Measurements from ENCODE around the gene MX2.
A peak's percentile ranks its signal among the peaks of the same experiment; 100 is the strongest.

MX2 gene

DNA sequence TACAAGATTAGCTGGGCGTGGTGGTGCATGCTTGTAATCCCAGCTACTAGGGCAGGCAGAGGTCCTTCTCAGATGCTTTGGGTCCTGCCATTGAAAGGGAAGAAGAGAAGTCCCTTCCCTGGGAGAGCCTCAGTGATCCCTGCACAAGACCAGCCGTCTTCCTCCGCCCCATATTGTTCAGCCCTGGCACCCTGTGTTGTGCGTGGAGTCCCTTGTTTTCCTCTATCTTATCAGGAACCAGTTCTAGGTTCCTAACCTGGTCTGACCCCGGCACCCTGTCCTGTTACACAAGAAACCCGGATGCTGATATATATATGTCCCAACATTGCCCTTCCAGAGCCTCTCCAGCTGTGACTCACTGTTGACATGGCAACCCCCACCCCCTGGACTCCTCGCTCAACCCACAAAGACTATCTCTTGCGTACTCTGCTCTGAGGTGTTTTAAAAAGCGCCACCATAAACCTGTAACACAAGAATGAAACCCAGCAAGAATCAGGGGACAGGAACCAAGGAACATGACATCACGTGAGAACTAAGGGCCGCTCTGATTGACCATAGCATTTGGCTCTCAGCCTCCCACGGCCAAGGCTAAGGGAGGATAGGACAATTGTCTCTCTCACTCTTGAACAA is 4.8 kb downstream of the MX2 start:
- DNase-seq, result no peak

DNA sequence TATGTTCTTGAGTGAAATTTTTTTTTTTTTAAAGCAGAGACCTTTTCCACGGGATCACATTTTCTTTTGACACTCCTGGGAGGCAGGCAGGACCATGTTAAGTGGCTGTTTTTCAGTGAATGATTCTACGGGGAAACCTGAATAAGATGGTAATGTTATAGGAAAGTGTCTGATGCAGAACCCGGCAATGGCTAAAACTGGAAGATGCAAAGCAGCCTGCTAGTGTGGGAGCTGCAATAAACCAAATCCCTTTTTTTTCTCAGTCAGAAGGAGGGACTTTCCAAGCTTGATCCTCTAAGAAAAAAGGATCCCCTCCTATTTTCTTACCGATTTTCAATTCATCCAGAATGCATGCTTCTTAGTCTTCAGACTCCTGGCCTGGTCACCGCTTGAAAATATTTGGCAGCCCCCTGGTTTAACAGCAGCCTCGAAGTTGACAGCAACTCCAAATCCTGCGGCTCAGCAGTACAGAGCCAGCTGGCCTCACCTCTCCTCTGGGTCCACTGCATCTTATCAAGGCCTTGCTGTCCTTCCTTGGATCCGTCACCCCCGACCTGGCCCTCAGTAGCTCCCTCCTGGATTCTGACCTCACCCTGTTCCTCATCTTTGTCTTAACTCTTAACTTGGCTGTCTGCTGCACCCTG is 5.6 kb downstream of the MX2 start:
- DNase-seq, result no peak

DNA sequence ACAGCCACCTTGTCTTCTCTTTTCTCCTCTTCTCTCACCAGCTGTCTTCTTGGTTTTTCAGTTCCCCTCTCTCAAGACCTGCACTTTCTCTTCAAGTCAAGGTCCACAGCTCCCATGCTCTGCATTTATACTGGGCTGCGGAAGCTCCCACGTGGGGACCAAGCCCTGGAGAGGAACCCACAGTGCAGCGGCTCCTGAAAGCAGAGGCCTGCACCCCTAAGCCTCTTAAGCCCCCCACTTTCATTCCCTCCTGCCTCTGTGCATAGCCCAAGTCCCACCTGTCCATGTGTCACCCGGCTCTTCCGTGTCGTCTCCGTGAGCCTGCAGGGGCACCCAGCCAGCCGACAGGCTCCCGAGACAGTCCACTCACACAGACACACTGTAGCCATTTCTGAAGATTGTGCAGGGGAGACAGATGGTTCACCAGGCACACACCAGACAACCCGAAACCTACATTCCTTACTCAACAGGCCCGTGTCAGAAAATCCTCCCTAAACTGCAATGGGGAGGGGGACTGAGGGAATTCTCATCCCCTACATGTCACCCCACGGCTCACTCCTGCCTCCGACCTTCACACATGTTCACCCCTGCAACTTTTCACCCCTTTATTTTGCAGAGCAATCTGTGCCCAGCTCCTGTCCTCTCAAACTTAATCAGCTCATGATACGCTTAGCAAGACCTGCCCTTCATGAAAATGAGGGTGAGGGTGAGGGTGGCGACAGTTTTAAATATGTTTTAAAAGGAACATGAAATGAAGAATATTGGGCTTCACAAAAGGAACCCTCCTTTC is 6.3 kb downstream of the MX2 start:
- no peak for DNase-seq

DNA sequence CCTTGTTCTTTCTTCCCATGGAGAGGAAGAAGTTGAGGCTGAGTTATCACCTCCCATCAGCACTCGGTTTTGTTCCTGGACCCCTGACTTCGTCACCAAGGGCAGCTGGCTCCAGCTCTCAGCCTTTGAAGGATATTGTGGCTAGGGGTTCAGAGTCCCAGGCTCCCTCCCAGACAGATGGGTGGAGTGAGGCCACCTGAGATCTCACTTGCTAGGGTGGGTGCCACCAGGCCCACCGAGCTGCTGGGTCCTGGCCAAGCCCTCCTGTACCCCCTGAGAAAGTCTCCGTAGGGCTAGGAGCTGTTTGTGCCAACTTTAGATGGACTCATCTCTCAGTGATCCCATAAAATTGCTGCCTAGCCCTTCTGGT is 6.9 kb downstream of the MX2 start:
- no peak for DNase-seq

DNA sequence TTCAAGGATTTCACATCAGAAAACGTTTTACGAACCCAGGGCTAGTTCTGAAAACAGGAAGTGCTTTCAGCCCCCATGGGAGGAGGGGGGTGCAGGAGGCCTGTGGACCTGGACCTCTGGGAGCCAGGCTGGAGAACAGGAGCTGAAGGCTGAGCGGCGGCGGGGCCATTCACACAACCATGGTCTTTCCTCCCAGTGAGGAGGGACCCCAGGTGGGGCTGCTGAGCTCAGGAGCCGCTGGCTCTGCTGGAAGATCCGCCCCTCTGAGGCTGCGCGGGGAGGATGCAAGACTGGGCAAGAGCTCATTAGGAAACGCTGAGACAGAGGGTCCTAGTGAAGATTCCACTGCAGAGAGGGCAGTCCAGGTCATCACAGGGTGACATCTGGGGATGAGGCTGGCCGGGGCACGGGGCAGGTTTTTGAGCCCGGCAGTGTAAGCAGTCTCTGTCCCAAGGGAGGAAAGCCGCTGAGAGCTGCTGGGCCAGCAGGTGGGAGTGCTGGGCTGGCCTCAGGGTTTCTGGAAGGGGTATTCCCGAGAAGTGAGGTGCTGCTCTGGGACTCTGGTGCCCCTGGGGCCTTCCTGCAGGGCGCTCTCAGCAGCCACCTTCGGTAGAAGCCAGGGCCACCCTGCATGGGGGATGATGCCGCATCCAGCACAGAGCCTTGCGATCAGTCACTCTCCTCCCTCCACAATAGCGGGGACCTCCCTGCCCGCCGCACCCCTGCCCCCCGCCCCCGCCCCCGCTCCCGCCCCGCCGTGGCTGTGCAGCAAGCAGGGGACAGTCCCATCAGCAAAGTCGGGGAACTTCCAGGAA is 7.5 kb downstream of the MX2 start:
- DNase-seq, result peak; percentile 27

DNA sequence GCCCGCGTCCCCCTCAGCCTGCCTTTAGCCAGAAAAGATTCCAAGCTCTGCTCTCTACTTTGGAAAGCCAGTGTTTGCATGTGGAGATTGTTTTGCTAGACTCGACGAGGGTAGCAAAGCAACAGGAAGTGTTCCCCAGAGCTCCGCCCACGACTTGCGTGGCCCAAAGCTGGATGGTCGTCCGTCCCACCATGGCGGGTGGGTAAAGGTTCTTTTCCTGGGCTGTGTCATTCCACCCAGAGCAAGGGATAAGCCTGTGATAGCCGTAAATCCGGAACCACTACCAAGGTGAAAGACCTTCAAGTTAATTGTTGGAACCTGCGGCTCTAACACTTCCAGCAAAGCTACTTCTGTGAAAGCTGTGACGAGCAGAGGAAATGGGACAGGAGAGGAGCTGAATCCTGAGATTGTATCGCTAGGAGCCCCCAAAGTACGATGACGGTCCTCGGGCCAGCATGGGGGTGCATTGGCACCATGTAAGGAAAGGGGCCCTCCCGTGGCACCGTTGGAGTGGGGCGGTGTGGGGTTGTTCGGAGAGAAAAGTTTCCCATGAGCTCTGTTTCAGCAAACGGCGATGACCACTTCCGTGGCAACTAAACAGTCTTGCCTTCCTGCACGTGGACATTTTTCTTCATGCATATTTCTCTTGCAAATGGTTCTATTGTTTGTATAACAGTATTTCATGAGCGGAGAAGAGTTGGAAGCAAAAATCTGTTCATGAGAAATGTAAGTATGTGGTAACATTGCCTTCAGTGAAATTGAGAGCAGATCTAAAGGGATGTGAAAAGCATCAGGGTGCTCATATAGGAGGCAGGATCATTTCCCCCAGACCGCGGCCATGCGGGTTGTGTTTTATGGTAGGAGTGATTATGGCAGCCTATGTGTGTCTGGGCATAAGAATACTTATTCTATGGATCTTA is 8.4 kb downstream of the MX2 start:
- DNase-seq, result peak; percentile 24

DNA sequence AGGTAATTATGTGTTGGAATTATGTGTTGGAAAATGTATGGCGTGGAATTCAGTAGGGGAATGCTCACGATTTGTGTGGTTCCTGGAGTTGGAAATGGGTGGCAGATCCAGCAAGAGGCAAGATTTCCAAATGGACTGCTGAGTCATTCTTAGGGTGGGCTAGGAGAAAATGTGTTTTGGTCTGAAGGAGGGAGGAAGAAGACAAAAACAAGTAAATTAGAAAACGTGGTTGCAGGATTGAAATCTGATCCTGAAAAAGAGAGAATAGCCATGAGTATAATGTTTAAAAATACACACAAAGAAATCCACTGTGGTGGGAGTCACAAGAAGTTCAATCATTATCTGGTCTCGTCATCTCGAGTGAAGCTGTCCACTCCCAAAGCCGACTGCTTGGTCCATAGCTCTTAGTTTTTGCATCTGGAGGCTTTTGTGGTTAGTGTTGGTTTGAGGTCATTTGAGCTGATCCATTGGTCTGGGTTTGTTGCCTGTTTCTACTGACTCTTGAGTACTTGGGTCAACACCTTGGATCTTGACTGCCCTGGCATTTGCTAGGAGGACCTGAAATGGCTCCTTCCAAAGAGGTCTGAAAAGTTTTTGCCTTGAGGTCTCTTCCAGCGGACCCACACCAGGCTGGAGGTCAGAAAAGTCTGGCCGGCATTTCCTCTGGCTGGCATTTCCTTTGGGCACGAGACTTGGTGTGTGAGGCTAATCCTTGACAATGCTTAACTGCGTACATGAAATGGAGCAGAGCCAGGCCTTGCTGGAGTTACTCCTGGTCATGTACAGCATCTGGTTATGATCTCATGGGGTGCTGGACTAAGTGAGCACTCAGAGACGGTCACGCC is 9.2 kb downstream of the MX2 start:
- no peak for DNase-seq

DNA sequence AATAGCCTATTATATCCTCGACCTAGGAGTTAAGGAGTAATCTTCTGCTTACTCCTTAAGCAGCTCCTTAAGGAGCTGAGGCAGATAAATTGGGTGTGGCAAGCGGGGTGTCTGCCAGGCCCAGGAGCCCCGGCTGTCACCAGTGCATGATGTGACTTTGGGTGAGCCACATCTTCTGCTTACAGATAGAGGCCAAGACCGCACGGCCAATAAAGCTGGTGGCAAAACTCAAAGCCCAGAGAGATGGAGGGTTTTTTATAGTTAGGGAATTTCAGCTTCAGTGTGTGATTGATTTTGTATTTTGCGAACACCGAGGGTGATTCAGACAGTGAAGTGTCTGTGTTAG is 9.8 kb downstream of the MX2 start:
- DNase-seq, result no peak

DNA sequence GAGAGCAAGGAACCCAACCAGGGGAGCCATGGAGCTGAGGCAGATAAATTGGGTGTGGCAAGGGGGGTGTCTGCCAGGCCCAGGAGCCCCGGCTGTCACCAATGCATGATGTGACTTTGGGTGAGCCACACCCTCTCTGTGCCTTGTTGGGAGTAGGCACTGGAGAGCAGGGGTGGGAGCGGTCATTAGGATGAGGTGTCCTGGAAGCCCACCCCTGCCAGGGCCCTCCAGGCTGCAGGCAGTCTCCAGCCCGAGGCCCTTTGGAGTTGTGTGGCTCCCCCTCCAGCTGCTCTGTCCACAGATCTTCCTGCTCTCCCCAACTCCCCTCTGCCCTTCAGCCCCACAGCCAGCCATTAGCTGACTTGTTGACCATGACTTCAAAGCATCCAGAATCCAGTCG is 11.4 kb downstream of the MX2 start:
- DNase-seq, result no peak

DNA sequence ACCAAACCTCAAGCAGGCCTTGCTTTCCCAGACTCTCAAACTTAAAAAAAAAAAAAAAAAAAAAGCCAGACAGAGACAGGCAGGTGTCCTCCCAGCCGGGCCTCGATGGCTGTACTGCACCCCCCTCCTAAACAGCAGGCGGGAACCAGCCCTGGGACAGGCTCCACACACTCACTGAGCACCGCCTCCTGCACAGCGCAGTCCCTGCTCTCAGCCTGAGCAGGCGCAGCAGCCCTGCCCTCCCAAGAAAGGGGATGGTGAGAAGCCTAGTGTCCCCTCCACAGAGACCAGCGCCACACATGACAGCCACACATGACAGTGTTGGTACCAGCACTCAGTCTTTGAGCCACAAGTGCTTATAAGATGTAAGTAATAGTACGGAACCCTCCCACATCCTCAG is 11.9 kb downstream of the MX2 start:
- no peak for DNase-seq

DNA sequence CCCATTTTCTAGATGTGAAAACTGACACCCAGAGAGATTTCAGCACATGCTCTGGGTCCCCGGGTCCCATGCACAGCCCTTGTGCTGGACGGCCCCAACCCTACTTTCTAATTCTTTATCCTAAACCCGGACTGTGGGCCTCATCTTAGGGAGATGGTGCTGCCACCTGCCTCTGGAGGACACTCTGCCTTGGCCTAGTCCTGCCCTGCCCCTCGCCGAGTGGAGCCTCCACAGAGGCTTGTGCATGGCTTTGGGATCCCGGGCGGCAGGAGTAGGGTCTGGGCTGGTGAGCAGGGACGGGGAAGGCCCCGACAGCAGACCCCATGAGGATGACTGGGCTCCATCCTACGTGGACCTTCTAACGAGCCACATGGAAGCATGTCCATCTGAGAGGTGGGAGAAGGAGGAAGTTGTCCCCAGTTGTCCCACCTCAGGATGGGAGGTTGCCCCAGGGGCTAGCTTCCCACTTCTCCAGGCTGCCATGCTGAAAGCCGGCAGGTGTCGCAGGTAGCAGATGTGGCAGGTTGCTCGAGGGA is 12.4 kb downstream of the MX2 start:
- no peak for DNase-seq

DNA sequence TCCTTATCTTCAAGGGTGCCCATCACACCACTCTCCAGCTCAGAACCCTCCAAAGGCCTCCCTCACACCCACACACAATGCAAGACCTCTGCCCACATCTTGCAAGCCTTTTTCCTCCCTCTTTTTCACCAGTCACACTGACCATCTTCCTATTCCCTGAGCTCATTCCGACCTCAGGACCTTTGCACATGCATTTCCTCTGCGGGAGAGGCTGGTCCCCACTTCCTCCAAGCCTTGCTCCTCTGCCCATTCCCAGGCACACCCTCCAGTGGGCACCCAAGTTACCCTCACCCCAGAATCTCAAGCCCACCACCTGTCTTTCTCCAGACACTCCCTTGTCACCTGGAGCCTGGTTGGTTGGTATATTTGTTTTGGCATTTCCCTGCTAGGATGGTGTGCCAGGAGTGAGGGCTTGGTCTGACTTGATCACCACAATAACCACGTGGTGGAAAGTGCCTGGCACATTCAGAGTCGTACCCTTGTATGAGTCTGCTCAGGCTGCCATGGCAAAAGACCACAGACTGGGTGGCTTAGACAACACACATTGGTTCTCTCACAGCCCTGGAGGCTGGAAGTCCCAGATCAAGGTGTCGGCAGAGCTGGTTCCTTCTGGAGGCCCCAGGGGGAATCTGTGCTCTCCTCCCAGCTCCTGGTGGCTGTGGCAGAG is 13.2 kb downstream of the MX2 start:
- no peak for DNase-seq

DNA sequence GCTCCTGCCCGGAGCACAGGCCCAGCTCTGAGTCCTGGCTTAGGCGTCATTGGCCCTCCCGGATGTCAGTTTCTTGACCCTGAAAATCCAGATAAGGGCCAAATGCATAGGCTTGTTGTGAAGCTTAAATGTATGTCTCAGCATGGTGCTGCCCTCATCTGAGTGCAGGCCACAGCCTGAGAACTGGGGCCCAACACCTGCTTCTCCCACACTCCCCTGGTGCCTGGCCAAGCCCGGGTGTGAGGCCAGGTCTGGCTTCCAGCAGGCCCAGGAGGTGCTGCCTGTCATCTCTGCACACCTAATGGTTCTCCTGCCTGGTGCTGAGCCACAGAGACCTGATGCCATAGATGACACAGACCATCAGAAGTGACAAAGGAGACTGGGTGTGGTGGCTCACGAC is 14.0 kb downstream of the MX2 start:
- no peak for DNase-seq

DNA sequence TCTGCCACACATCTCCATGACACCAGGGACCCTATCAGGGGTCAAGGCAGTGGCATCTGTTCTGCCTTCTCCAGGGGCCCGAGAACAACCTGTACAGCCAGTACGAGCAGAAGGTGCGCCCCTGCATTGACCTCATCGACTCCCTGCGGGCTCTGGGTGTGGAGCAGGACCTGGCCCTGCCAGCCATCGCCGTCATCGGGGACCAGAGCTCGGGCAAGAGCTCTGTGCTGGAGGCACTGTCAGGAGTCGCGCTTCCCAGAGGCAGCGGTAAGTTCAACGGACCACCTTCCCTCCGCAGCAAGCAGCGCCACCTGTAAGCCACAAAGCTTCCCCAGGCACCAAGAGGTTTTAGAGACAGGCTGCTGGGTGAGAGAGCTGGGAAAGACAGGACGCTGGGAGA is 15.9 kb downstream of the MX2 start:
- no peak for DNase-seq

DNA sequence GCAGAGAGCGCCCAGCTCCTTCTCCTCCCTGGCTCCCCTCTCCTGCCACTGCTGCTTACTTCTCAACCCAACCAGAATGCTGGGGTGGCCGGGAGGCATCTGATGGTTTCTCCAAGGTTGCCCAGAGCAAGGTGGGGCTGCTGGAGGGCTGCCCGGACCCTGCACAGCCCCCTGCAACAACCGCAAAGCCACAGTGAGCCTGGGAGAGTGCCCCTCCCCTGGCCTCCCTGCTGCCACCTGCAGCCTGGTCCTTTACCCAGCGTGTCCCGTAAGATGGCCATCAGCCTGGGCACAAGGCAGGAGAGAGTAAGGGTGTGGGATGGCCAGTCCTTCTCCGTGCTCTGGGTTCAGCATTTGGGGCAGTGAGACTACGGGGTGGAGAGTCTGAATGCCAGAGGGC is 17.0 kb downstream of the MX2 start:
- DNase-seq, result no peak

DNA sequence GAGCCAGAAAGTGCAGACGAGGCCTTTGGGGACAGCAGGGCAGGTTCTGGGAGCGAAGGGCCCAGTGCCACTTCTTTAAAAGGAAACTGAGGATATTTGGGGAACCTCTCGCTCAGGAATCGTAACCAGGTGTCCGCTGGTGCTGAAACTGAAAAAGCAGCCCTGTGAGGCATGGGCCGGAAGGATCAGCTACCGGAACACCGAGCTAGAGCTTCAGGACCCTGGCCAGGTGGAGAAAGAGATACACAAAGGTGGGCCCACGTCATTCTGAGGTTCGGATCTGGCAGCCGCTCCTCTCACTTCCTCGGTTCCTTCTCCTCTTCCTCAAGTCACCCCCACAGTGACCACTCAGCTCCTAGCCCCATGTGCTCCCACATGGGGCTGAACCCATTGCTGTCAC is 18.1 kb downstream of the MX2 start:
- no peak for DNase-seq

DNA sequence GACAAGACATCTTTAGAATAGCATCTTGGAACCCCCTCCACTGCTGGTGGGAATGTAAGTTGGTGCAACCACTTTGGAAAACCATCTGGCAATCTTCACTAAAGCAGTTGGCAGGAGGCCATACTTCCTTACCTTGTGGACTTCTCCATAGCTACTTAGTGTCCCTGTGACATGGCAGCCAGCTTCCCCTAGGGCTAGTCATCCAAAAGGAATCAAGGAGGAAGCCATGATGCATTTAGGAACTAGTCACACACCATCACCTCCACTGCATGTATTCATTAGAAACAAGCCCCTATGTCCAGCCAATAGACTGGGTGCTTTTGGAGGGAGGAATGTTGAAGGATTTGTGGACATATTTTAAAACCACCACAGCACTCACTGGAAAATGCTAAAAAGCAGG is 19.9 kb downstream of the MX2 start:
- DNase-seq, result no peak

DNA sequence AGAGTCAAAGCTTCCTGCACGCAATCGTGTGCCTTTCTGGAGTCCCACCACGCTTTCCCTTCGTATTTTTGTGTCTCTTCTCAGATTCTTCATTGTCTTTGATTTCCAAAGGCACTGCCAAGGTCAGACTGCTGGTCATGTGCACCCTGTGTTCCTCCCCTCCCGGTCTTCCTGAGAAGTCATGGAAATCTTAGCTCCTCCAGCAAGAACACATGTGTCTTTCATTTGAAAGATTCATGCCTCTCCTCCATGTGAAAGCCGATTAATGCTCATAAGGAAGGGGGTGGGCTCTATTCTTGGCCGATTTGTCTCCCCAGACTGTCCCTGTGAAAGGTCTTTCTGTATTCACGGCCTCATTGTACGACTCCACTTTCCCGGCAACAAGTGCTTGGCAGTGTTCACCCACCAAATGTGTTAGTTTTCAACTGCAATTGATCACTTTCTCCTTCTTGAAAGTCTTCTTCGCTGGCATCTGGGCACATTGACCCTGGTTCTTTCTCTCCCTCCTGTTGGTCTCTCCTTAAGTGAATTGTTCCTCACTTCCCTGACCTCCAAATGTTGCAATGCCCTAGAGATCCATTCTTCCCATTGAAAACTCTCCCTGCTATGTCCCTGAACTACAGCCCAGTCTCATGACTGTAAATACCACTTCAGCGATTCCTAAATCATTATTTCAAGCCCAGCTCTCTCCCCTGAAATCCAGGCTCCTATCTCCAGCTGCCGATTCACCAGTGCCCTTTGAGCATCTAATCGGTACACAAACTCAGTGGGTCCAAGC is 25.4 kb downstream of the MX2 start:
- no peak for DNase-seq

DNA sequence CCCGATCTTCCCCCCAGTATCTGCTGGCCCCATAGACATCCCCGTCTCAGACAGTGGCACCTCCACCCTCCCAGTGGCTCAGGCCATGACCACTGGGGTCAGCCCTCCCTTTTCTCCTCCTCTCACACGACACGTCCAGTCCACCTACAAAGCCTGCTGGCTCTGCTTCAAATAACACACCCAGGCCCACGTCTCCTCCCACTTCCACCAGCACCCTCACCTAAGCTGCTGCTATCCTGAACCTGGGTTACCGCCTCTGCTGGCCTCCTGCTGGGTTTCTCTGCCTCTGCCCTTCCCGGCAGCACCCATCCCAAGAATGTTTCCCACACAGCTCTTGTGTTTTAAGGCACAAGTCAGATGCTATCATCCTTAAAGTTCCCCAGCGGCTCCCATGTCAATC is 26.0 kb downstream of the MX2 start:
- DNase-seq, result no peak

DNA sequence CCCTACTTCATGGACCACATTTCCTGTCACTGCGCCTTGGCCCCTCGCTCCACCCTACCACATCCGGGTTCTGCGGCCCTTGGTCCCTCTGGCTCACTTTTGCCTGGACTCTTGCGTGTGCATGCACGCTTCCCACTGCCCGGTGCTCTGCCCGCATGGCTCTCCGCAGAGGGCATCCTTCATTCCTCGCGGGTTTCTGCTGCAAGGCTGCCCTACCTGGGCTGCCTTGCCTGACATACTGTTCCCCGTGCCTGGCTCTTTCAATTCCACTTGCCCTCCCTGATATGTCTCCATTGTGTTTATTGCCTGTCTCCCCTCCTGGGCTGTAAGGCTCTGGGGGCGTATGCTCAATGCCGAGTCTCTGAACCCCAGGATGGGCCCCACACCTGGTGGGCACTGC is 26.4 kb downstream of the MX2 start:
- no peak for DNase-seq

Data from stimulated activated CD4-positive, alpha-beta T cell treated with anti-CD3 and anti-CD28 coated beads, Interleukin-12 subunit alpha, Interleukin-12 subunit beta, amount 100 ng/mL, for 4 hours (primary cell).